HepG2 (cell line): Measurements from ENCODE around the gene TMEM260. TPM values are rescaled to one million over a fixed set of nuclear protein-coding genes. Genes with fewer than 3 reads are reported as not detected.

ENCODE experiments used
- ATAC-seq: fragments of 200-7000 bp; cut with Tn5 transposase; 3 replicates; pipeline ENCODE4 v1.9.1; 2020; ENCODE audit warnings: mild to moderate bottlenecking, moderate library complexity
- BruUV-seq: library from RNA; stranded (reverse); fragments of 400-500 nt; replicated peaks from 2 replicates; lab custom pipeline; 2021; lab: Mats Ljungman, UMichigan
- CTCF ChIA-PET: fragments of 300-600 bp; formaldehyde crosslinking; extraction: SDS; loops from one replicate; lab custom pipeline; 2021; ENCODE audit warnings: low total read pairs, inconsistent platforms, low intra/inter-chr PET ratio; lab: Yijun Ruan, JAX
- POLR2A ChIA-PET: fragments of 350-600 bp; sonication (Branson Sonifier 250); formaldehyde crosslinking; loops from one replicate; lab custom pipeline; 2020; ENCODE audit warnings: antibody characterized with exemption, inconsistent platforms; lab: Yijun Ruan, JAX
- DNase-seq: peaks from one replicate; pipeline ENCODE4 v3.0.0-alpha.2; 2015; ENCODE audit warnings: low spot score
- FAIRE-seq: peaks from 3 replicates; lab custom pipeline; 2011; peaks lifted over from hg19 to GRCh38; lab: Jason Lieb, UNC
- H2AFZ ChIP-seq: one replicate; pipeline ENCODE4 v1.6.1; 2011; ENCODE audit warnings: low read length, inconsistent platforms
- H3K27ac ChIP-seq: fragments of 300-600 bp; 3 replicates; pipeline ENCODE4 v1.8.0; 2011; ENCODE audit warnings: mixed run types, mild to moderate bottlenecking, mixed read lengths, low read length, inconsistent platforms; ENCODE audit not compliant: insufficient read depth; ENCODE audit errors: extremely low read length
- H3K27me3 ChIP-seq, 2 experiments: fragments of 200-600 bp in 1 of 2; 2 replicates in 1 of 2; 3 replicates in 1 of 2; pipeline versions ENCODE4 v1.6.0 to v1.8.0; 2011; ENCODE audit warnings: low read length in 2 of 2, mild to moderate bottlenecking in 2 of 2, moderate library complexity in 2 of 2, inconsistent platforms in 1 of 2; ENCODE audit not compliant: insufficient read depth in 2 of 2, control insufficient read depth in 1 of 2
- H3K36me3 ChIP-seq, 2 experiments: fragments of 200-600 bp in 1 of 2; replicated peaks in 1 of 2; 2 replicates in 1 of 2; 3 replicates in 1 of 2; pipeline versions ENCODE4 v1.5.1 to v1.8.0; 2011; ENCODE audit warnings: low read length in 2 of 2, inconsistent platforms in 1 of 2; ENCODE audit not compliant: insufficient read depth in 2 of 2, control insufficient read depth in 1 of 2
- H3K4me1 ChIP-seq: 2 replicates; pipeline ENCODE4 v1.5.1; 2012; ENCODE audit warnings: low read length, inconsistent platforms; ENCODE audit not compliant: insufficient read depth
- H3K4me2 ChIP-seq: 2 replicates; pipeline ENCODE4 v1.6.0; 2011; ENCODE audit warnings: low read depth, low read length, inconsistent platforms
- H3K4me3 ChIP-seq, 3 experiments: fragments of 200-600 bp in 1 of 3; sonication (generic), shearing (Covaris generic) in 1 of 3; replicated peaks in 1 of 3; 2 replicates each; pipeline ENCODE4 v1.5.1; 2011 to 2016; ENCODE audit warnings: low read length in 3 of 3, inconsistent platforms in 2 of 3, low read depth in 2 of 3, mild to moderate bottlenecking in 2 of 3, control low read depth in 1 of 3, mixed read lengths in 1 of 3; ENCODE audit not compliant: insufficient read depth in 1 of 3
- H3K79me2 ChIP-seq: one replicate; pipeline ENCODE4 v1.6.1; 2011; ENCODE audit warnings: low read length, inconsistent platforms; ENCODE audit not compliant: insufficient read depth
- H3K9ac ChIP-seq: 2 replicates; pipeline ENCODE4 v1.6.0; 2011; ENCODE audit warnings: mild to moderate bottlenecking, low read depth, low read length, inconsistent platforms; ENCODE audit not compliant: insufficient read depth
- H3K9me3 ChIP-seq: 2 replicates; pipeline ENCODE4 v1.5.1; 2012; ENCODE audit warnings: mild to moderate bottlenecking, low read length
- H4K20me1 ChIP-seq: 2 replicates; pipeline ENCODE4 v1.6.0; 2011; ENCODE audit warnings: inconsistent platforms, mild to moderate bottlenecking, low read length, moderate library complexity; ENCODE audit not compliant: insufficient read depth
- ARID2 ChIP-seq: sonication (generic); formaldehyde crosslinking; IDR thresholded peaks from 2 replicates; pipeline ENCODE4 v1.8.1; 2022; ENCODE audit warnings: mild to moderate bottlenecking, missing genetic modification reagents, borderline replicate concordance
- ETV6 ChIP-seq: sonication (generic); formaldehyde crosslinking; conservative IDR thresholded peaks from 2 replicates; pipeline ENCODE4 v1.4.0; 2020; ENCODE audit warnings: missing genetic modification reagents
- HDAC2 ChIP-seq: sonication (generic); formaldehyde crosslinking; IDR thresholded peaks from 2 replicates; pipeline ENCODE4 v1.4.0; 2020; ENCODE audit warnings: missing genetic modification reagents
- REL ChIP-seq: sonication (generic); formaldehyde crosslinking; conservative IDR thresholded peaks from 2 replicates; pipeline ENCODE4 v1.8.0; 2022; ENCODE audit warnings: mild to moderate bottlenecking, missing genetic modification reagents, moderate library complexity
- SOX13 ChIP-seq, 3 experiments: fragments of 450-650 bp in 1 of 3; sonication (generic) in 1 of 3; formaldehyde crosslinking in 1 of 3; IDR thresholded peaks in 2 of 3; conservative IDR thresholded peaks in 1 of 3; 2 replicates each; pipeline versions ENCODE4 v1.5.0 to v1.6.1; 2016 to 2020; ENCODE audit warnings: antibody characterized with exemption in 1 of 3, mild to moderate bottlenecking in 1 of 3, missing compliant biosample characterization in 1 of 3, missing genetic modification reagents in 1 of 3, moderate library complexity in 1 of 3
- ZNF441 ChIP-seq: sonication (generic); formaldehyde crosslinking; IDR thresholded peaks from 2 replicates; pipeline ENCODE4 v1.7.0; 2021; ENCODE audit warnings: missing genetic modification reagents, borderline replicate concordance
- ZNF556 ChIP-seq: sonication (generic); formaldehyde crosslinking; IDR thresholded peaks from 2 replicates; pipeline ENCODE4 v1.4.0; 2020; ENCODE audit warnings: mild to moderate bottlenecking, missing genetic modification reagents, borderline replicate concordance
- ZNF790 ChIP-seq: sonication (generic); formaldehyde crosslinking; IDR thresholded peaks from 2 replicates; pipeline ENCODE4 v1.8.0; 2022; ENCODE audit warnings: missing genetic modification reagents, mild to moderate bottlenecking, borderline replicate concordance
- ZSCAN22 ChIP-seq: sonication (generic); formaldehyde crosslinking; IDR thresholded peaks from 2 replicates; pipeline ENCODE4 v1.4.0; 2020; ENCODE audit warnings: mild to moderate bottlenecking, missing genetic modification reagents
- WGBS: methylation state at CpG from one replicate; pipeline ENCODE4 v1.1.6; 2017; ENCODE audit warnings: low lambda C conversion rate; 5-methylcytosine and 5-hydroxymethylcytosine counted together
- in situ Hi-C: cut with HindIII; loops from 2 replicates; pipeline ENCODE4 v1.10.0; 2017; ENCODE audit warnings: low pct_unique_long_range_greater_than_20kb; ENCODE audit not compliant: extremely low pct_ligation_motif_present
- intact Hi-C: fragments of 100-400 bp; cut with micrococcal nuclease; formaldehyde crosslinking; loops from one replicate; pipeline ENCODE4 v1.10.0; 2022; ENCODE audit not compliant: unreplicated experiment
- polyA plus RNA-seq, 8 experiments: library from polyadenylated mRNA; depleted of rRNA in 3 of 8; stranded (reverse) in 7 of 8; unstranded in 1 of 8; fragments of >200 nt; fragmentation: Illumina TruSeq in 4 of 8; extraction: Trizol in 4 of 8; gene quantifications; 2 replicates each; pipeline versions ENCODE4 v1.2.1 to v1.2.3, GENCODE V29; 2011 to 2016; ENCODE audit warnings: low read depth in 4 of 8, missing spikeins in 1 of 8, mixed read lengths in 1 of 8; ENCODE audit not compliant: insufficient read depth in 1 of 8
- total RNA-seq, 5 experiments: library from RNA; depleted of rRNA; stranded (reverse); fragments of >200 nt; fragmentation: Illumina TruSeq; extraction: Trizol; gene quantifications; 2 replicates each; pipeline ENCODE4 v1.2.3, GENCODE V29; 2016; ENCODE audit warnings: low read depth in 1 of 5
- TF ChIP-seq, protein P1 (sequence below), 2 experiments: sonication (generic) in 1 of 2; formaldehyde crosslinking in 1 of 2; IDR thresholded peaks; 2 replicates each; pipeline versions ENCODE4 v1.4.0 to v1.6.1; 2016 to 2020; ENCODE audit warnings: borderline replicate concordance in 1 of 2, low read depth in 1 of 2, mild to moderate bottlenecking in 1 of 2, missing genetic modification reagents in 1 of 2
- TF ChIP-seq, protein P2 (sequence below): sonication (generic); formaldehyde crosslinking; IDR thresholded peaks from 2 replicates; pipeline ENCODE4 v1.4.0; 2020; ENCODE audit warnings: missing genetic modification reagents
- TF ChIP-seq, protein P3 (sequence below): sonication (generic); formaldehyde crosslinking; IDR thresholded peaks from 2 replicates; pipeline ENCODE4 v1.4.0; 2020; ENCODE audit warnings: missing genetic modification reagents; ENCODE audit errors: not compliant biosample characterization
- TF ChIP-seq, protein P4 (sequence below): sonication (generic); formaldehyde crosslinking; IDR thresholded peaks from 2 replicates; pipeline ENCODE4 v1.4.0; 2020; ENCODE audit warnings: missing genetic modification reagents

TMEM260 gene
- total and polyA plus RNA-seq, 2 of the 13 experiments (the other 11 are each of a cell fraction or from before 2014, with no cell fraction given) = 7.7 to 9.3 TPM

DNA sequence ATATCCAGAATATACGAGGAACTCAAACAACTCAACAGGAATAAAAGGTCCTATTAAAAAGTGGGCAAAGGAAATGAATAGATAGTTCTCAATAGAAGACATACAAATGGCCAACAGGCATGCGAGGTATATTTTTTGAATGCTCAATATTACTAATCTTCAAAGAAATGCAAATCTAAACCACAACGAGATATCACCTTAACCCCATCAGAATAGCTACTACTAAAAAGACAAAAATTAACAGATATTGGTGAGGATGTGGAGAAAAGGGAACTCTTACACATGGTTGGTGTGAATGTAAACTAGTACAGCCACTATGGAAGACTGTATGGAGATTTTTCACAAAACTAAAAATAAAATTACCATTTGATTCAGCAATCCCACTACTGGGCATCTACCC lies 99.2 kb downstream of the TMEM260 start:
- DNase-seq = no peak
- Histone ChIP-seq H3K36me3 (no peaks in the 10 kb centered on the region), H3K4me3 (no peak overlapping the region), H3K9me3 (no peaks in the 10 kb centered on the region), H3K79me2 (no peaks in the 10 kb centered on the region), H3K27ac (no peak overlapping the region), H3K4me1 (no peaks in the 10 kb centered on the region), H2AFZ (no peak overlapping the region), H3K27me3 (no peaks in the 10 kb centered on the region), H3K9ac (no peak overlapping the region), H4K20me1 (no peaks in the 10 kb centered on the region), H3K4me2 (no peak overlapping the region)
- 27% methylated on average over 3 of the region's 3 CpGs for WGBS
- no peak for ATAC-seq
- ChIA-PET CTCF (no interaction called here), POLR2A (no interaction called here)
- in situ Hi-C loops (loop anchor here (25.0 kb wide), 1 partner anchor 383 kb away; no protein-coding TSS in a partner anchor), intact Hi-C loops (no loop called here)
- BruUV-seq = no TSS peak
- no peak for FAIRE-seq
- TF ChIP-seq, protein P1, sequence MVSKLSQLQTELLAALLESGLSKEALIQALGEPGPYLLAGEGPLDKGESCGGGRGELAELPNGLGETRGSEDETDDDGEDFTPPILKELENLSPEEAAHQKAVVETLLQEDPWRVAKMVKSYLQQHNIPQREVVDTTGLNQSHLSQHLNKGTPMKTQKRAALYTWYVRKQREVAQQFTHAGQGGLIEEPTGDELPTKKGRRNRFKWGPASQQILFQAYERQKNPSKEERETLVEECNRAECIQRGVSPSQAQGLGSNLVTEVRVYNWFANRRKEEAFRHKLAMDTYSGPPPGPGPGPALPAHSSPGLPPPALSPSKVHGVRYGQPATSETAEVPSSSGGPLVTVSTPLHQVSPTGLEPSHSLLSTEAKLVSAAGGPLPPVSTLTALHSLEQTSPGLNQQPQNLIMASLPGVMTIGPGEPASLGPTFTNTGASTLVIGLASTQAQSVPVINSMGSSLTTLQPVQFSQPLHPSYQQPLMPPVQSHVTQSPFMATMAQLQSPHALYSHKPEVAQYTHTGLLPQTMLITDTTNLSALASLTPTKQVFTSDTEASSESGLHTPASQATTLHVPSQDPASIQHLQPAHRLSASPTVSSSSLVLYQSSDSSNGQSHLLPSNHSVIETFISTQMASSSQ (IDR thresholded peaks at IDR 0.05; ENCODE audit: low read depth) = no peak
- TF ChIP-seq, protein P1 (CRISPR knock-in tag; IDR thresholded peaks at IDR 0.05; ENCODE audit: borderline replicate concordance) = no peak
- TF ChIP-seq HDAC2 (CRISPR knock-in tag) = no peak
- TF ChIP-seq, protein P2, sequence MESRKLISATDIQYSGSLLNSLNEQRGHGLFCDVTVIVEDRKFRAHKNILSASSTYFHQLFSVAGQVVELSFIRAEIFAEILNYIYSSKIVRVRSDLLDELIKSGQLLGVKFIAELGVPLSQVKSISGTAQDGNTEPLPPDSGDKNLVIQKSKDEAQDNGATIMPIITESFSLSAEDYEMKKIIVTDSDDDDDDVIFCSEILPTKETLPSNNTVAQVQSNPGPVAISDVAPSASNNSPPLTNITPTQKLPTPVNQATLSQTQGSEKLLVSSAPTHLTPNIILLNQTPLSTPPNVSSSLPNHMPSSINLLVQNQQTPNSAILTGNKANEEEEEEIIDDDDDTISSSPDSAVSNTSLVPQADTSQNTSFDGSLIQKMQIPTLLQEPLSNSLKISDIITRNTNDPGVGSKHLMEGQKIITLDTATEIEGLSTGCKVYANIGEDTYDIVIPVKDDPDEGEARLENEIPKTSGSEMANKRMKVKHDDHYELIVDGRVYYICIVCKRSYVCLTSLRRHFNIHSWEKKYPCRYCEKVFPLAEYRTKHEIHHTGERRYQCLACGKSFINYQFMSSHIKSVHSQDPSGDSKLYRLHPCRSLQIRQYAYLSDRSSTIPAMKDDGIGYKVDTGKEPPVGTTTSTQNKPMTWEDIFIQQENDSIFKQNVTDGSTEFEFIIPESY (CRISPR knock-in tag) = no peak
- no peak for TF ChIP-seq ARID2 (CRISPR knock-in tag)
- no peak for TF ChIP-seq ZSCAN22 (CRISPR knock-in tag)
- TF ChIP-seq SOX13 (IDR thresholded peaks at IDR 0.05) = no peak
- no peak for TF ChIP-seq SOX13 (CRISPR knock-in tag; conservative IDR thresholded peaks at IDR 0.05 in 1 of 2, IDR thresholded peaks at IDR 0.05 in 1 of 2)
- TF ChIP-seq ZNF790 (CRISPR knock-in tag) = no peak
- TF ChIP-seq ZNF556 (CRISPR knock-in tag) = no peak
- TF ChIP-seq, protein P3, sequence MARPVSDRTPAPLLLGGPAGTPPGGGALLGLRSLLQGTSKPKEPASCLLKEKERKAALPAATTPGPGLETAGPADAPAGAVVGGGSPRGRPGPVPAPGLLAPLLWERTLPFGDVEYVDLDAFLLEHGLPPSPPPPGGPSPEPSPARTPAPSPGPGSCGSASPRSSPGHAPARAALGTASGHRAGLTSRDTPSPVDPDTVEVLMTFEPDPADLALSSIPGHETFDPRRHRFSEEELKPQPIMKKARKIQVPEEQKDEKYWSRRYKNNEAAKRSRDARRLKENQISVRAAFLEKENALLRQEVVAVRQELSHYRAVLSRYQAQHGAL (CRISPR knock-in tag) = no peak
- TF ChIP-seq REL (CRISPR knock-in tag) = no peak
- TF ChIP-seq, protein P4, sequence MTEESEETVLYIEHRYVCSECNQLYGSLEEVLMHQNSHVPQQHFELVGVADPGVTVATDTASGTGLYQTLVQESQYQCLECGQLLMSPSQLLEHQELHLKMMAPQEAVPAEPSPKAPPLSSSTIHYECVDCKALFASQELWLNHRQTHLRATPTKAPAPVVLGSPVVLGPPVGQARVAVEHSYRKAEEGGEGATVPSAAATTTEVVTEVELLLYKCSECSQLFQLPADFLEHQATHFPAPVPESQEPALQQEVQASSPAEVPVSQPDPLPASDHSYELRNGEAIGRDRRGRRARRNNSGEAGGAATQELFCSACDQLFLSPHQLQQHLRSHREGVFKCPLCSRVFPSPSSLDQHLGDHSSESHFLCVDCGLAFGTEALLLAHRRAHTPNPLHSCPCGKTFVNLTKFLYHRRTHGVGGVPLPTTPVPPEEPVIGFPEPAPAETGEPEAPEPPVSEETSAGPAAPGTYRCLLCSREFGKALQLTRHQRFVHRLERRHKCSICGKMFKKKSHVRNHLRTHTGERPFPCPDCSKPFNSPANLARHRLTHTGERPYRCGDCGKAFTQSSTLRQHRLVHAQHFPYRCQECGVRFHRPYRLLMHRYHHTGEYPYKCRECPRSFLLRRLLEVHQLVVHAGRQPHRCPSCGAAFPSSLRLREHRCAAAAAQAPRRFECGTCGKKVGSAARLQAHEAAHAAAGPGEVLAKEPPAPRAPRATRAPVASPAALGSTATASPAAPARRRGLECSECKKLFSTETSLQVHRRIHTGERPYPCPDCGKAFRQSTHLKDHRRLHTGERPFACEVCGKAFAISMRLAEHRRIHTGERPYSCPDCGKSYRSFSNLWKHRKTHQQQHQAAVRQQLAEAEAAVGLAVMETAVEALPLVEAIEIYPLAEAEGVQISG (CRISPR knock-in tag) = no peak
- no peak for TF ChIP-seq ZNF441
- TF ChIP-seq ETV6 (CRISPR knock-in tag) = no peak
